ENCODE results near the gene SAMD3.
"Not testable (repeated sequence)": the region's sequence is repeated elsewhere in the genome, so short reads cannot be mapped to it uniquely, and the experiment has no call there.

Gene SAMD3

DNA sequence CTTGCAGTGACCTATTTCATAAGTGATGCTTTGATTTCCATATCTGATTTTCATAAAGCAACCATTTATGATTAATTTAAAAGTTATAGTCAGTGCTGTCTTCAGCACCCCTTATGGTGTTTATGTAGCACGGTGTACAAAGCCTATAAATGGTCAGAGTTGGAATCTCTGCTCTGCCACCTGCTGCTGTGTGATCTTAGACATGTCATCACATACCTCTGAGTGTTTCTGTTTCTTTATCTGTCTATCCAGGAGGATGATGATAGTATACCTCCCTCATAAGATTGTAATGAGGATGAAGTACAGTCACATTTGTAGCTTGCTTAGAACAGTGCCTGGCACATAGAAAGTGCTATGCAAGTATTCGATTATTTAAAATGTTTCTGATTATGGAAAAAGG, 100.5 kb downstream of the SAMD3 start:
- no peak for TF ChIP-seq ZFX (IDR thresholded peaks at IDR 0.05)
- TF ChIP-seq, protein P1, sequence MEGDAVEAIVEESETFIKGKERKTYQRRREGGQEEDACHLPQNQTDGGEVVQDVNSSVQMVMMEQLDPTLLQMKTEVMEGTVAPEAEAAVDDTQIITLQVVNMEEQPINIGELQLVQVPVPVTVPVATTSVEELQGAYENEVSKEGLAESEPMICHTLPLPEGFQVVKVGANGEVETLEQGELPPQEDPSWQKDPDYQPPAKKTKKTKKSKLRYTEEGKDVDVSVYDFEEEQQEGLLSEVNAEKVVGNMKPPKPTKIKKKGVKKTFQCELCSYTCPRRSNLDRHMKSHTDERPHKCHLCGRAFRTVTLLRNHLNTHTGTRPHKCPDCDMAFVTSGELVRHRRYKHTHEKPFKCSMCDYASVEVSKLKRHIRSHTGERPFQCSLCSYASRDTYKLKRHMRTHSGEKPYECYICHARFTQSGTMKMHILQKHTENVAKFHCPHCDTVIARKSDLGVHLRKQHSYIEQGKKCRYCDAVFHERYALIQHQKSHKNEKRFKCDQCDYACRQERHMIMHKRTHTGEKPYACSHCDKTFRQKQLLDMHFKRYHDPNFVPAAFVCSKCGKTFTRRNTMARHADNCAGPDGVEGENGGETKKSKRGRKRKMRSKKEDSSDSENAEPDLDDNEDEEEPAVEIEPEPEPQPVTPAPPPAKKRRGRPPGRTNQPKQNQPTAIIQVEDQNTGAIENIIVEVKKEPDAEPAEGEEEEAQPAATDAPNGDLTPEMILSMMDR (conservative IDR thresholded peaks at IDR 0.05), result no peak
- no peak overlapping the region for H3K27ac ChIP-seq

DNA sequence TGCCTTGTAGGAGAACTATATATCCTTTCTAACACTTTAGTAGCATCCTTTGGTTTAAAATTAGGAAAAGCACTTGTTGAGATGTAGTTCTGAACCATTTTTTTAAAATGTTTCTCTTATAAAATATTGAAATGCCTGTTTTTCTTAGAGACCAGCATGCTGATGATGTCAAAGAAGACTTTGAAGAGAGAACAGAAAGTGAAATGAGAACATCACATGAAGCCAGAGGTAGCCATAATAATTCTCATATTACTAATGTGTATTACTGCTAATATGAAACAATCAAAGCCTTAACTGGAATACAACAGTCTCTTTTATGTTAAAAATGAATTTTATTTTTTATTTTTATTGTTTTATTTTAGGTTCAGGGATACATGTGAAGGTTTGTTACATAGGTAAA, 102.0 kb downstream of the SAMD3 start:
- TF ChIP-seq ZFX (IDR thresholded peaks at IDR 0.05), result no peak
- TF ChIP-seq, protein P1 (conservative IDR thresholded peaks at IDR 0.05), result no peak
- no peak overlapping the region for H3K27ac ChIP-seq

DNA sequence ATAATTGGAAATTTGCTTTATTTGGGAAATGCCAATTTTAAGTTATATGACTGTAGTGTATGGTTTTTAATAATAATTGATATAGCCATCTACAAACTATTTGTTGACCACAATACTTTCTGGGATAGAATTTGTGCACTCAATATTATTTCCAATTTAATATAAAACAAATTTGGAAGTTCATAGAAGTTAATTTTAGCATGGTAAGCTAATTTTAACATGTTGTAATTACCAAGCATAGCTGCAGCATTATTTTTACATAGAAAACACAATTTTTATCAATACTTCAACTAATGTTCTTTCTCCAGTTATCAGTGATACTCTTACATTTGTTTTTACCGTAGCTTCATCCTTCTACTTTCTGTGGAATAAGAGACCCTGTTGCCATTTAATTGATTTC, 103.5 kb downstream of the SAMD3 start:
- no peak for TF ChIP-seq ZFX (IDR thresholded peaks at IDR 0.05)
- TF ChIP-seq, protein P1 (conservative IDR thresholded peaks at IDR 0.05), result no peak
- no peak overlapping the region for H3K27ac ChIP-seq

DNA sequence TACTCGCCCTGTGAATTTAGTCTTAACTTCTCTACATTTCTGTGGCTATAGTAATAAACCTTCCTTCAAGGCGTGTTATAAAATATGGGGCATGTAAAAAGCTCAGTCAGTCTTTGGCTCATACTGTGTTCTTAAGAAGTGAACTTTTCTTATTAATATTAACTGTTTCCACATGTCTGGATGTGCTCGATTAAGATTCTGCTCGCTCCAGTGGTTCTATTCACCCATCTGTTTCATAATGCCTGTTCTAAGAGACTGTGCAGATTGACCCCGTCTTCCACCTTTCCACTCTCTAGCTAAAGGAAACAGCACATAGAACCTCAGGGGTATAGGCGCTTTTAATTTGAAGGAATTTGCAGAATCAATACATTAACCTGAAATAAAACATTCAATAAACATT, 104.5 kb downstream of the SAMD3 start:
- no peak overlapping the region for H3K27ac ChIP-seq
- TF ChIP-seq ZFX (IDR thresholded peaks at IDR 0.05), result no peak
- TF ChIP-seq, protein P1 (conservative IDR thresholded peaks at IDR 0.05), result no peak

DNA sequence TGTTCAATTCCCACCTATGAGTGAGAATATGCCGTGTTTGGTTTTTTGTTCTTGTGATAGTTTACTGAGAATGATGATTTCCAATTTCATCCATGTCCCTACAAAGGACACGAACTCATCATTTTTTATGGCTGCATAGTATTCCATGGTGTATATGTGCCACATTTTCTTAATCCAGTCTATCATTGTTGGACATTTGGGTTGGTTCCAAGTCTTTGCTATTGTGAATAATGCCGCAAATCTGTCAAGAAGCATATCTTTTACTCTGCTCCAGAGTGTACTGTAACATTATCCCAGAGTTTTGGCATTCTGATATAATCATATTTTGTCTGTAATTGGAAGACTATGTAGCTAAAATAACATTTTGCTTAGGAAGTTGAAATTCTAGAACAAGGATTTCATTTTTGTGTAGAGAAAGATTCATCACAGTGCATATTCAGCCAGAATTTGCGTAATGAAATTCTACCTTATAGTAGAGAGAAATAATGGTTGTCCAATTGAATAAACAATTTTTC, 105.5 kb downstream of the SAMD3 start:
- H3K27ac ChIP-seq, result not testable (repeated sequence)

DNA sequence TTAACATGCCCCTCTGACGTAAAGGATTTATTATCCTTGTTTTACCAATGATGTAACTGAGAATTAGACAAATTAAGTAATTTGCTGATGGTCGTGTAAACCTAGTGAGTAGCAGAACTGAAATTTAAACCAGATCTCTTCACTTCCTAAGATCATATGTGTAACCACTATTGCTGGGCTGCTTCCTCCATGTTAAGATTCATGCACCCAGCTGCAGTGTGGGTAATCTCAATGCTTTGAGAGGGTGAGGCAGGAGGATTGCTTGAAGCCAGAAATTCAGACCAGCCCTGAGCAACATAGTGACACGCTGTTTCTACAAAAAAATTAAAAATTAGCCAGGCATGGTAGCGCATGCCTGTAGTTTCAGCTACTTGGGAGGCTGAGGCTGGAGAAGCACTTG, 106.5 kb downstream of the SAMD3 start:
- TF ChIP-seq, protein P1 (conservative IDR thresholded peaks at IDR 0.05), result no peak
- no peak for TF ChIP-seq ZFX (IDR thresholded peaks at IDR 0.05)
- H3K27ac ChIP-seq, result no peak overlapping the region

DNA sequence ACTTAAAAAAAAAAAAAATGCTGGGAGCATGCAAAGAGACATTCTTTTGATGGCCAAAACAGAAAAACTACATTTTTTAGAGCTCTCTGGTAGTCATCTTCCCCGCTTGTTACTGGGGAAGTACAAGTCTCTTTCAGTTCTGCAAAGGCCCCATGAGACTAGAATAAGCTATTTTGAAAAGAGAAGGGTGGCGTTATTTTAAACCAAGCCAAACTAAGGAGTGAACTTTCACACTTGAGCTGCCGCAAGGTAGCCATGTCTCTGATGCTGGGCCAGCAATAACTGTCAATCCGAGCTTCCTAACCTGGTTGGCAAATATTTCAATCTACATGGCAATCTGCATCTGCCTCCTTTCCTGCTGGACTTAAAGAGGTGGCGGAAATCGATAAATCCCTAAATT, 107.7 kb downstream of the SAMD3 start:
- TF ChIP-seq, protein P1 (conservative IDR thresholded peaks at IDR 0.05), result no peak
- no peak for TF ChIP-seq ZFX (IDR thresholded peaks at IDR 0.05)
- no peak overlapping the region for H3K27ac ChIP-seq

DNA sequence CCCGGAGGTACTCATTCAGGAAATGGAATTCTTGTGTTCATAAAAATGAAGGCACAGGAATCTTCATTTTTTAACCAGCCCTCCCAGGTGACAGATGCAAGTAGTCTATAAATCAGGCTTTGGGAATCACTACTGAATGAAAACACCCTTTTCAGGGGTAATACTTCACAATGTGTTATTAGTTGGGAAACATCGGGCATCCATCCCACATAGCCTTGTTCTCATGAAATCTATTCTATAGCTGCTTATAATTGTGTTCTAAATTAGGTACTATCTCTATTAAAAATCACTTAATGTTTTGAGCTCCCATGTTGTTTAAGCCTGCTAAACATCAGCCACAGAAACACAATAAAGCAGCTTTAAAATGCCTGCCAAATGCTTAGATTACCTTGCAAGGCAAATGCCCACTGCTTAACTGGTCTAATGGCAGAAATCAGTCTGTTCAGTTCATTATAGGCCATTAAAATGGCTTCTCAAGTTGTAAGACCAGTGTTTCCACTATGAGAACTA, 109.5 kb downstream of the SAMD3 start:
- H3K27ac ChIP-seq, result no peak overlapping the region
- TF ChIP-seq ZFX (IDR thresholded peaks at IDR 0.05), result no peak
- TF ChIP-seq, protein P1 (conservative IDR thresholded peaks at IDR 0.05), result no peak

All from C4-2B (cell line).